K562 (cell line): Measurements from ENCODE around the gene ONECUT1. TPM values are rescaled to one million over a fixed set of nuclear protein-coding genes. Genes with fewer than 3 reads are reported as not detected.

Experiments used
- ATAC-seq: fragments of 200-7000 bp; cut with Tn5 transposase; 3 replicates; pipeline ENCODE4 v1.9.1; 2020; ENCODE audit warnings: moderate library complexity
- BruUV-seq: library from RNA; stranded (reverse); fragments of 400-500 nt; replicated peaks from 2 replicates; lab custom pipeline; 2021; lab: Mats Ljungman, UMichigan
- CTCF ChIA-PET: fragments of 300-600 bp; formaldehyde crosslinking; extraction: SDS; loops from one replicate; lab custom pipeline; 2021; ENCODE audit warnings: low intra/inter-chr PET ratio; lab: Yijun Ruan, JAX
- POLR2A ChIA-PET: fragments of 300-600, 350-650 bp; sonication (Branson Sonifier 250); formaldehyde crosslinking; extraction: SDS; loops from one replicate; lab custom pipeline; 2021; ENCODE audit warnings: antibody characterized with exemption, inconsistent platforms; lab: Yijun Ruan, JAX
- DNase-seq, 4 experiments: peaks; one replicate each; pipeline versions ENCODE4 v3.0.0 to v3.0.0-alpha.2; 2011 to 2018; ENCODE audit warnings: low spot score in 3 of 4, mixed read lengths in 3 of 4; ENCODE audit errors: extremely low read depth in 1 of 4
- FAIRE-seq: peaks from 2 replicates; lab custom pipeline; 2011; peaks lifted over from hg19 to GRCh38; lab: Jason Lieb, UNC
- H2AFZ ChIP-seq: 2 replicates; pipeline ENCODE4 v1.6.0; 2011; ENCODE audit warnings: low read depth, low read length, control low read depth, inconsistent platforms
- H3K27ac ChIP-seq: fragments of 200-600 bp; 3 replicates; pipeline ENCODE4 v1.8.0; 2011; ENCODE audit warnings: low read depth, mild to moderate bottlenecking, control low read depth, inconsistent platforms, low read length, moderate library complexity, mixed read lengths; ENCODE audit errors: extremely low read depth
- H3K27me3 ChIP-seq, 2 experiments: fragments of 300-600 bp in 1 of 2; 2 replicates in 1 of 2; 3 replicates in 1 of 2; pipeline versions ENCODE4 v1.6.0 to v1.8.0; 2011; ENCODE audit warnings: inconsistent platforms in 2 of 2, low read length in 2 of 2, mild to moderate bottlenecking in 1 of 2, mixed read lengths in 1 of 2, moderate library complexity in 1 of 2; ENCODE audit not compliant: control insufficient read depth in 2 of 2, insufficient read depth in 2 of 2
- H3K36me3 ChIP-seq: fragments of 300-600 bp; 3 replicates; pipeline ENCODE4 v1.8.0; 2011; ENCODE audit warnings: mild to moderate bottlenecking, low read length, inconsistent platforms; ENCODE audit not compliant: control insufficient read depth, insufficient read depth
- H3K4me1 ChIP-seq, 2 experiments: fragments of 200-600 bp in 1 of 2; replicated peaks in 1 of 2; 2 replicates in 1 of 2; 3 replicates in 1 of 2; pipeline versions ENCODE4 v1.5.1 to v1.8.0; 2011; ENCODE audit warnings: inconsistent platforms in 2 of 2, low read length in 2 of 2, mild to moderate bottlenecking in 1 of 2, mixed read lengths in 1 of 2, moderate library complexity in 1 of 2; ENCODE audit not compliant: control insufficient read depth in 2 of 2, insufficient read depth in 2 of 2
- H3K4me2 ChIP-seq: 2 replicates; pipeline ENCODE4 v1.6.1; 2011; ENCODE audit warnings: low read length, control low read depth, inconsistent platforms, mixed read lengths; ENCODE audit not compliant: insufficient read depth
- H3K4me3 ChIP-seq: fragments of 200-600 bp; sonication (generic), shearing (Covaris generic); 2 replicates; pipeline ENCODE4 v1.5.1; 2016; ENCODE audit warnings: control low read depth, inconsistent platforms
- H3K79me2 ChIP-seq: fragments of 200-600 bp; 3 replicates; pipeline ENCODE4 v1.8.0; 2011; ENCODE audit warnings: low read length, inconsistent platforms; ENCODE audit not compliant: control insufficient read depth, insufficient read depth
- H3K9ac ChIP-seq, 2 experiments: 2 replicates each; pipeline versions ENCODE4 v1.6.0 to v1.6.1; 2011; ENCODE audit warnings: low read depth in 2 of 2, low read length in 2 of 2, control low read depth in 1 of 2, inconsistent platforms in 1 of 2, mild to moderate bottlenecking in 1 of 2, mixed read lengths in 1 of 2; ENCODE audit not compliant: insufficient read depth in 1 of 2
- H3K9me1 ChIP-seq: one replicate; pipeline ENCODE4 v1.6.0; 2011; ENCODE audit warnings: inconsistent platforms, mild to moderate bottlenecking, low read length, moderate library complexity; ENCODE audit not compliant: control insufficient read depth, insufficient read depth
- H3K9me3 ChIP-seq: replicated peaks from 2 replicates; pipeline ENCODE4 v1.5.1; 2011; ENCODE audit warnings: low read depth, low read length, inconsistent platforms; ENCODE audit not compliant: control insufficient read depth, insufficient read depth
- H4K20me1 ChIP-seq: replicated peaks from 2 replicates; pipeline ENCODE4 v1.6.1; 2011; ENCODE audit warnings: low read length, inconsistent platforms, mixed read lengths; ENCODE audit not compliant: control insufficient read depth, insufficient read depth
- ARID2 ChIP-seq: fragments of 450-650 bp; IDR thresholded peaks from 2 replicates; pipeline ENCODE4 v1.6.1; 2017; ENCODE audit warnings: antibody characterized with exemption, mild to moderate bottlenecking
- CHD2 ChIP-seq: IDR thresholded peaks from 2 replicates; pipeline ENCODE4 v1.6.1; 2011; ENCODE audit warnings: low read depth, low read length
- DDX20 ChIP-seq: fragments of 450-650 bp; IDR thresholded peaks from 2 replicates; pipeline ENCODE4 v1.6.1; 2016; ENCODE audit warnings: missing genetic modification characterization, low read depth, mild to moderate bottlenecking, missing compliant biosample characterization, moderate library complexity
- DMBX1 ChIP-seq: fragments of 250-450 bp; sonication (Bioruptor Pico); IDR thresholded peaks from 2 replicates; pipeline ENCODE4 v1.8.0; 2022; ENCODE audit warnings: inconsistent platforms, mild to moderate bottlenecking, moderate library complexity, borderline replicate concordance
- DNMT1 ChIP-seq: fragments of 450-650 bp; IDR thresholded peaks from 2 replicates; pipeline ENCODE4 v1.6.1; 2016; ENCODE audit warnings: antibody characterized with exemption, mild to moderate bottlenecking
- SRF ChIP-seq, 2 experiments: fragments of 250-450, 450-650 bp in 1 of 2; sonication (Bioruptor Pico) in 1 of 2; sonication (generic) in 1 of 2; formaldehyde crosslinking; IDR thresholded peaks; 2 replicates each; pipeline versions ENCODE4 v1.5.0 to v1.5.1; 2020 to 2022; ENCODE audit warnings: mild to moderate bottlenecking in 1 of 2, missing genetic modification reagents in 1 of 2
- TCFL5 ChIP-seq: fragments of 250-450 bp; sonication (Bioruptor Pico); conservative IDR thresholded peaks from 2 replicates; pipeline ENCODE4 v1.6.1; 2021; ENCODE audit warnings: mild to moderate bottlenecking, moderate library complexity, matching md5 sums
- WHSC1 ChIP-seq: IDR thresholded peaks from one replicate; pipeline ENCODE4 v1.6.1; 2012; ENCODE audit warnings: low read length, control low read depth, inconsistent platforms
- ZFPM2 ChIP-seq: fragments of 250-450 bp; sonication (Bioruptor Pico); IDR thresholded peaks from 2 replicates; pipeline ENCODE4 v1.5.1; 2022; ENCODE audit warnings: mild to moderate bottlenecking
- WGBS: fragments of 100-300 bp; shearing (Covaris generic); methylation state at CpG from one replicate; pipeline ENCODE4 v1.1.6; 2016; ENCODE audit warnings: low coverage, mixed read lengths; ENCODE audit not compliant: insufficient coverage; ENCODE audit errors: missing lambda C conversion rate; 5-methylcytosine and 5-hydroxymethylcytosine counted together
- in situ Hi-C: fragments of 300-500 bp; cut with MboI; formaldehyde crosslinking; loops from 4 replicates; pipeline ENCODE4 v1.15.0; 2018; ENCODE audit warnings: inconsistent platforms, mixed read lengths
- intact Hi-C: fragments of 100-400 bp; cut with micrococcal nuclease; formaldehyde crosslinking; loops from 2 replicates; pipeline ENCODE4 v1.14.2; 2022
- polyA plus RNA-seq, 8 experiments: library from polyadenylated mRNA; depleted of rRNA in 4 of 8; stranded (reverse) in 5 of 8; unstranded in 3 of 8; fragments of >200 nt; fragmentation: Nextera tagmentation in 2 of 8; fragmentation: Illumina TruSeq in 1 of 8; extraction: Ambion mirVana in 2 of 8; extraction: Trizol in 1 of 8; gene quantifications; 2 replicates each; pipeline versions ENCODE4 v1.2.1 to v1.2.3, GENCODE V29; 2011 to 2014; ENCODE audit warnings: inconsistent platforms in 1 of 8, missing spikeins in 1 of 8
- total RNA-seq, 7 experiments: library from RNA; depleted of rRNA in 6 of 7; stranded (reverse); fragments of >200 nt in 6 of 7; fragmentation: Illumina TruSeq in 2 of 7; extraction: Trizol in 2 of 7; gene quantifications; 2 replicates each; pipeline versions ENCODE4 v1.2.1 to v1.2.3, GENCODE V29; 2011 to 2021; ENCODE audit warnings: low replicate concordance in 1 of 7
- TF ChIP-seq, protein P1 (sequence below): sonication (generic); formaldehyde crosslinking; IDR thresholded peaks from 2 replicates; pipeline ENCODE4 v1.8.0; 2023; ENCODE audit warnings: mild to moderate bottlenecking, missing genetic modification reagents
- TF ChIP-seq, protein P2 (sequence below), 2 experiments: IDR thresholded peaks; 2 replicates each; pipeline ENCODE4 v1.6.1; 2012; ENCODE audit warnings: improper control_type of control experiment in 2 of 2, low read depth in 2 of 2, low read length in 2 of 2, borderline replicate concordance in 1 of 2
- TF ChIP-seq, protein P3 (sequence below): fragments of 150-350 bp; conservative IDR thresholded peaks from 2 replicates; pipeline ENCODE4 v1.6.1; 2014; ENCODE audit warnings: low read length
- TF ChIP-seq, protein P4 (sequence below): sonication (generic); formaldehyde crosslinking; IDR thresholded peaks from 2 replicates; pipeline ENCODE4 v1.8.0; 2022; ENCODE audit warnings: mild to moderate bottlenecking, missing genetic modification reagents

Gene ONECUT1
- total and polyA plus RNA-seq, 9 of the 15 experiments (the other 6 are each of a cell fraction or from before 2014, with no cell fraction given): not detected

DNA sequence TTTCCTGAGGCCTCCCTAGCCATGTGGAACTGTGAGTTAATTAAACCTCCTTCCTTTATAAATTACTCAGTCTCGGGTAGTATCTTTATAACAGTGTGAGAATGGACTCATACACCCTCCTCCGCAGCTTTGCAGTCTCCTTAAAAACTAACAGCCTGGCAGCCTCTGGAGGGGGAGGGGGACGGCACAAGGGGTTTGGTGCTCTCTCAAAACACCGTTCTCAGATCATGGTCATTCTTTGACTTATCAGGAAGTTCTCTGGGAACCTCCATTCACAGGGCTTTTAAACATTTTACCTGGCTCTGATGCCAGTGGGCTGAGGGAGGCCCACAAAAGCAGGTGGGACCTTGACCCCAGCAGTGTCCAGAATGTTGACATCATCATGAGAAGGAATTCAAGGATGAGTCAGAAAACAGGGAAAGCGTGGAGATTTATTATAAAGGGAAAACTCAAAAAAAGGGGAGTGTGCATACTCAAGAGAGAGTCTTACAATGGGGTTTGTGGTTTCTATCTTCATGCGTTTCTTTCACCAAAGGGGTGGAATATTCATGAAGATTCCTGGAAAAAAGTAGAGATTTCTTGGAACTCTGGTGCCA lies 43.9 kb downstream of the ONECUT1 start:
- Histone ChIP-seq H3K36me3 (no peaks in the 10 kb centered on the region), H3K9me3 (no peaks in the 10 kb centered on the region), H3K4me1 (no peaks in the 10 kb centered on the region), H3K9me1 (no peaks in the 10 kb centered on the region), H3K4me3 (no peak overlapping the region), H2AFZ (no peak overlapping the region), H3K4me2 (no peak overlapping the region), H3K27me3 (0 out of 5 replicates have a peak, but pooled peaks cover 0 to 5% of the 10 kb centered on the region in 2 experiments), H3K79me2 (no peaks in the 10 kb centered on the region), H3K27ac (no peak overlapping the region), H3K9ac (no peak overlapping the region), H4K20me1 (no peaks in the 10 kb centered on the region)
- 0% methylated on average over 6 of the region's 6 CpGs for WGBS
- DNase-seq (no peak), FAIRE-seq (no peak), ATAC-seq (no peak)
- no TSS peak for BruUV-seq
- ChIA-PET CTCF (no interaction called here), POLR2A (no interaction called here)
- intact Hi-C loops (no loop called here), in situ Hi-C loops (no loop called here)
- no peak for TF ChIP-seq ZFPM2
- no peak for TF ChIP-seq DDX20
- TF ChIP-seq, protein P1, sequence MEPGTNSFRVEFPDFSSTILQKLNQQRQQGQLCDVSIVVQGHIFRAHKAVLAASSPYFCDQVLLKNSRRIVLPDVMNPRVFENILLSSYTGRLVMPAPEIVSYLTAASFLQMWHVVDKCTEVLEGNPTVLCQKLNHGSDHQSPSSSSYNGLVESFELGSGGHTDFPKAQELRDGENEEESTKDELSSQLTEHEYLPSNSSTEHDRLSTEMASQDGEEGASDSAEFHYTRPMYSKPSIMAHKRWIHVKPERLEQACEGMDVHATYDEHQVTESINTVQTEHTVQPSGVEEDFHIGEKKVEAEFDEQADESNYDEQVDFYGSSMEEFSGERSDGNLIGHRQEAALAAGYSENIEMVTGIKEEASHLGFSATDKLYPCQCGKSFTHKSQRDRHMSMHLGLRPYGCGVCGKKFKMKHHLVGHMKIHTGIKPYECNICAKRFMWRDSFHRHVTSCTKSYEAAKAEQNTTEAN (CRISPR knock-in tag): no peak
- TF ChIP-seq SRF (CRISPR knock-in tag; IDR thresholded peaks at IDR 0.05): no peak
- no peak for TF ChIP-seq CHD2
- no peak for TF ChIP-seq ARID2
- TF ChIP-seq WHSC1: no peak
- TF ChIP-seq, protein P2, sequence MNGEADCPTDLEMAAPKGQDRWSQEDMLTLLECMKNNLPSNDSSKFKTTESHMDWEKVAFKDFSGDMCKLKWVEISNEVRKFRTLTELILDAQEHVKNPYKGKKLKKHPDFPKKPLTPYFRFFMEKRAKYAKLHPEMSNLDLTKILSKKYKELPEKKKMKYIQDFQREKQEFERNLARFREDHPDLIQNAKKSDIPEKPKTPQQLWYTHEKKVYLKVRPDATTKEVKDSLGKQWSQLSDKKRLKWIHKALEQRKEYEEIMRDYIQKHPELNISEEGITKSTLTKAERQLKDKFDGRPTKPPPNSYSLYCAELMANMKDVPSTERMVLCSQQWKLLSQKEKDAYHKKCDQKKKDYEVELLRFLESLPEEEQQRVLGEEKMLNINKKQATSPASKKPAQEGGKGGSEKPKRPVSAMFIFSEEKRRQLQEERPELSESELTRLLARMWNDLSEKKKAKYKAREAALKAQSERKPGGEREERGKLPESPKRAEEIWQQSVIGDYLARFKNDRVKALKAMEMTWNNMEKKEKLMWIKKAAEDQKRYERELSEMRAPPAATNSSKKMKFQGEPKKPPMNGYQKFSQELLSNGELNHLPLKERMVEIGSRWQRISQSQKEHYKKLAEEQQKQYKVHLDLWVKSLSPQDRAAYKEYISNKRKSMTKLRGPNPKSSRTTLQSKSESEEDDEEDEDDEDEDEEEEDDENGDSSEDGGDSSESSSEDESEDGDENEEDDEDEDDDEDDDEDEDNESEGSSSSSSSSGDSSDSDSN (IDR thresholded peaks at IDR 0.05; ENCODE audit: borderline replicate concordance in 1 of 2, low read depth in 2 of 2, low read length in 2 of 2): no peak
- no peak for TF ChIP-seq DMBX1 (CRISPR knock-in tag)
- TF ChIP-seq TCFL5: no peak
- TF ChIP-seq, protein P3, sequence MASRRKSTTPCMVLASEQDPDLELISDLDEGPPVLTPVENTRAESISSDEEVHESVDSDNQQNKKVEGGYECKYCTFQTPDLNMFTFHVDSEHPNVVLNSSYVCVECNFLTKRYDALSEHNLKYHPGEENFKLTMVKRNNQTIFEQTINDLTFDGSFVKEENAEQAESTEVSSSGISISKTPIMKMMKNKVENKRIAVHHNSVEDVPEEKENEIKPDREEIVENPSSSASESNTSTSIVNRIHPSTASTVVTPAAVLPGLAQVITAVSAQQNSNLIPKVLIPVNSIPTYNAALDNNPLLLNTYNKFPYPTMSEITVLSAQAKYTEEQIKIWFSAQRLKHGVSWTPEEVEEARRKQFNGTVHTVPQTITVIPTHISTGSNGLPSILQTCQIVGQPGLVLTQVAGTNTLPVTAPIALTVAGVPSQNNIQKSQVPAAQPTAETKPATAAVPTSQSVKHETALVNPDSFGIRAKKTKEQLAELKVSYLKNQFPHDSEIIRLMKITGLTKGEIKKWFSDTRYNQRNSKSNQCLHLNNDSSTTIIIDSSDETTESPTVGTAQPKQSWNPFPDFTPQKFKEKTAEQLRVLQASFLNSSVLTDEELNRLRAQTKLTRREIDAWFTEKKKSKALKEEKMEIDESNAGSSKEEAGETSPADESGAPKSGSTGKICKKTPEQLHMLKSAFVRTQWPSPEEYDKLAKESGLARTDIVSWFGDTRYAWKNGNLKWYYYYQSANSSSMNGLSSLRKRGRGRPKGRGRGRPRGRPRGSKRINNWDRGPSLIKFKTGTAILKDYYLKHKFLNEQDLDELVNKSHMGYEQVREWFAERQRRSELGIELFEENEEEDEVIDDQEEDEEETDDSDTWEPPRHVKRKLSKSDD: no peak
- no peak for TF ChIP-seq DNMT1
- TF ChIP-seq, protein P4, sequence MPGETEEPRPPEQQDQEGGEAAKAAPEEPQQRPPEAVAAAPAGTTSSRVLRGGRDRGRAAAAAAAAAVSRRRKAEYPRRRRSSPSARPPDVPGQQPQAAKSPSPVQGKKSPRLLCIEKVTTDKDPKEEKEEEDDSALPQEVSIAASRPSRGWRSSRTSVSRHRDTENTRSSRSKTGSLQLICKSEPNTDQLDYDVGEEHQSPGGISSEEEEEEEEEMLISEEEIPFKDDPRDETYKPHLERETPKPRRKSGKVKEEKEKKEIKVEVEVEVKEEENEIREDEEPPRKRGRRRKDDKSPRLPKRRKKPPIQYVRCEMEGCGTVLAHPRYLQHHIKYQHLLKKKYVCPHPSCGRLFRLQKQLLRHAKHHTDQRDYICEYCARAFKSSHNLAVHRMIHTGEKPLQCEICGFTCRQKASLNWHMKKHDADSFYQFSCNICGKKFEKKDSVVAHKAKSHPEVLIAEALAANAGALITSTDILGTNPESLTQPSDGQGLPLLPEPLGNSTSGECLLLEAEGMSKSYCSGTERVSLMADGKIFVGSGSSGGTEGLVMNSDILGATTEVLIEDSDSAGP: no peak
